Astrocyte of the cerebellum (primary cell): ENCODE results near the gene KDR.

Experiments used
- DNase-seq: peaks from one replicate; pipeline ENCODE4 v3.0.0-alpha.2; 2011; ENCODE audit warnings: low read depth
- H3K4me3 ChIP-seq: 2 replicates; pipeline ENCODE4 v1.5.1; 2011; ENCODE audit warnings: mild to moderate bottlenecking, low read depth, low read length, moderate library complexity
- in situ Hi-C: cut with HindIII; loops from 2 replicates; pipeline ENCODE4 v1.10.0; 2017; ENCODE audit warnings: low sequenced_read_pairs
- TF ChIP-seq, protein P1 (sequence below): IDR thresholded peaks from 2 replicates; pipeline ENCODE4 v1.5.1; 2012; ENCODE audit warnings: low read length, low read depth, moderate library complexity, mild to moderate bottlenecking; ENCODE audit errors: missing control alignments

Gene KDR

DNA sequence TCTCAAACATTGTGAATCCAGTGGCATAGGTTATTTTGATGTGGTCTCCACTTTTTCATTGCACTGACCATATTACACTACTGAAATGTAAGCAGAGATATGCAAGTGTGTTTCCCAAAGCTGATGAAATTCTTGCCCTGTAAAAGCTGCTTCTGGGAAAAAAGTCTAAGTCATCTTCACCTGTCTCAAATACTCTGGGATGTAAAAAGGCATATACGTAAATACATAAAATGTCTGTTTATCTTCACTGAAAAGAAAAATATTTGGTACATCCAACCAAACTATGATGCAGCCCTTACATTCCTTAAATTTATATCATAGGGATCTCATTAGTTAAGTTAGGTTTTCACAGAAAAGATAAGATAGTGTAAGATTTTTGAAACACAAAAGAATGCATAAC is 7.9 kb downstream of the KDR start:
- no peak overlapping the region for H3K4me3 ChIP-seq
- no peak for DNase-seq
- in situ Hi-C loops: no loop called here
- TF ChIP-seq, protein P1, sequence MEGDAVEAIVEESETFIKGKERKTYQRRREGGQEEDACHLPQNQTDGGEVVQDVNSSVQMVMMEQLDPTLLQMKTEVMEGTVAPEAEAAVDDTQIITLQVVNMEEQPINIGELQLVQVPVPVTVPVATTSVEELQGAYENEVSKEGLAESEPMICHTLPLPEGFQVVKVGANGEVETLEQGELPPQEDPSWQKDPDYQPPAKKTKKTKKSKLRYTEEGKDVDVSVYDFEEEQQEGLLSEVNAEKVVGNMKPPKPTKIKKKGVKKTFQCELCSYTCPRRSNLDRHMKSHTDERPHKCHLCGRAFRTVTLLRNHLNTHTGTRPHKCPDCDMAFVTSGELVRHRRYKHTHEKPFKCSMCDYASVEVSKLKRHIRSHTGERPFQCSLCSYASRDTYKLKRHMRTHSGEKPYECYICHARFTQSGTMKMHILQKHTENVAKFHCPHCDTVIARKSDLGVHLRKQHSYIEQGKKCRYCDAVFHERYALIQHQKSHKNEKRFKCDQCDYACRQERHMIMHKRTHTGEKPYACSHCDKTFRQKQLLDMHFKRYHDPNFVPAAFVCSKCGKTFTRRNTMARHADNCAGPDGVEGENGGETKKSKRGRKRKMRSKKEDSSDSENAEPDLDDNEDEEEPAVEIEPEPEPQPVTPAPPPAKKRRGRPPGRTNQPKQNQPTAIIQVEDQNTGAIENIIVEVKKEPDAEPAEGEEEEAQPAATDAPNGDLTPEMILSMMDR: no peak

DNA sequence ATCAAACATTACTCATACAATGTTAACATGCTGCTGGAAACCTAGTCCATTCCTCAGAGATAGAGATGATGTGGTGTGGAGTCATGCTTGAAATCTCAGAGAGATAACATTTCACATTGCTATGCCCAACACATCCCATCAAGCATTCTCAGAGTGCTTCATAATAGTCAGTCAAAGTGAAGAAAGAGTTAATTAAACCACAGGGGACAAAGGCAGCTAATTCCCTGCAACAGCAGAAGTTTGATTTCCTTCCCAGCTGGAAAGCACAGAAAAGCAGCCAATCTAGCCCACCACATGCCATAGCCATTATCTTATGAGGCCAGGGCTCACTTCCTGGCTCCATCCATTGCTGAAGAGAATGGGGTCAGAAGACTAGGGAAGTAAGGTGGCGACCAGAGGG is 8.9 kb downstream of the KDR start:
- H3K4me3 ChIP-seq: no peak overlapping the region
- no peak for DNase-seq
- TF ChIP-seq, protein P1: no peak
- in situ Hi-C loops: no loop called here

DNA sequence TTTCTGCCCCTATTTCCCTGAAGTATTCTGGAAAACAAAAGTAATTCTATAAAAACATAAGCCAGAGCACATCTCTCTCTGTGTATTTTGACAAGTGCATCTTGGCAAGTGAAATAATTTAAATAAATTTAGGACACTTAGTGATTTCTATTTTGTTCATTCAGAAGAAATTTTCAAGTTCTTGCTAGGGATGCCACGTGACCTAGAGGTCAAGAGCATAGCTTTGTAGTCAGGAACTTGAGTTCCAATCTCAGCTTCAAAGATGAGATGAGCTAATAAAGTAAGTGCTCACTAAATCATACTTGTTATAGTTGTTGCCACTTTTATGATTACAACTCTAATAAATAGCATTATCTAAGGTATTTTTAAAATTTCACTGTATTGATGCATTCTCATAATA is 13.8 kb downstream of the KDR start:
- TF ChIP-seq, protein P1: no peak
- H3K4me3 ChIP-seq: no peak overlapping the region
- no peak for DNase-seq
- in situ Hi-C loops: no loop called here

DNA sequence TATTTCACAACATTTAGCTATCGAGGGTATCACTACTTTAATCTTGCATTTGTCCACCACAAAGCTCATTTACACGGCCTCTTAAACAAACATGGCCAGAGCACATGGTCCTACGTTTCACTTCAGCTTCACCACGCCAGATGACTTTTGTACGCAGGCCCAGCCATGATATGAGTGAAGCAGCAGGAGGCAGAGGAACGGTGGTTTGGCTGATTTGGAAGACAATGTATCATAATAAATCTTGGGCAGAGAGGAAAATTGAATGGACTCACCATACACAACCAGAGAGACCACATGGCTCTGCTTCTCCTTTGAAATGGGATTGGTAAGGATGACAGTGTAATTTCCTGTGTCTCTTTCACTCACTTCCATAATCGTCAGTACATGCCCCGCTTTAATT is 15.3 kb downstream of the KDR start:
- peak; percentile 81 for DNase-seq

DNA sequence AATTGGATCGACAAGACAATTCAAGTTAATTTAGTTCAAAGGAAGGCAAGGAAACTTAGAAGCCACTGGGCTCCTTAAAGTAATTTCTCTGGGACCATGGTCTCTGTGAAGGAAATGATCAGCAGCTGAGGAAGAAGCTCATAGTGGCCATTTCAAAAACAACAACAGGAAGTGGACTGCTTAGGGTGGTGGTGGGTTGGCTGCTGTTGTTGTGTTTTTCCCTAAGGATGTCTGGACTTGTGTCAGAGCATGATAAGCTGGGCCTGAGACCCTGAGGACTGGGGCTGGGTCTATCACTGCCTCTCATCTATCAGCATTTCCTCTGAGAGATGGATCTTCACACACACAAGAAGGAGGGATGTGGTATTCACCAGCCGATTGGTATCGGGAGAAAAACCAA is 18.3 kb downstream of the KDR start:
- TF ChIP-seq, protein P1: no peak
- H3K4me3 ChIP-seq: no peak overlapping the region
- in situ Hi-C loops: no loop called here
- DNase-seq: no peak

More for the DNA sequence above, 15.3 kb downstream of the KDR start:
- in situ Hi-C loops: no loop called here
- TF ChIP-seq, protein P1: no peak
- H3K4me3 ChIP-seq: no peak overlapping the region

DNA sequence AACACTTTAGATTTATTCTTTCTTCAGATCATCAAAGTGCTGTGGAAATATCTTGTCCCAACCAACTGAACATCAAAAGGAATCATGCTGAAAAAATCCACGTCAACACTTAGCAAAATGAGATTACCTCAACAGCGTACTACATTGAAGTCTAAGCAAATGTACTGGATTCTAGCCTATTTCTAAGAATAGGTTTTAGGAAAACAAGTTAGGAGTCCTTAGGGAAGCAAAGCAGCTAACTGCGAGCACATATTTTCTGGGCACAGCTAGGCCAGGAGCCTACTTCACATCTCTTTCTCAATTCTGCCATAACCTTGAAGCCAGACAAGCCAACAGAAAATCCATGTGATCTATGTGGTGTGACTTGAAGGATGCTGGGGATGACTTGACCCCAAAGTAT is 22.2 kb downstream of the KDR start:
- in situ Hi-C loops: no loop called here
- DNase-seq: no peak
- TF ChIP-seq, protein P1: no peak
- H3K4me3 ChIP-seq: no peak overlapping the region

DNA sequence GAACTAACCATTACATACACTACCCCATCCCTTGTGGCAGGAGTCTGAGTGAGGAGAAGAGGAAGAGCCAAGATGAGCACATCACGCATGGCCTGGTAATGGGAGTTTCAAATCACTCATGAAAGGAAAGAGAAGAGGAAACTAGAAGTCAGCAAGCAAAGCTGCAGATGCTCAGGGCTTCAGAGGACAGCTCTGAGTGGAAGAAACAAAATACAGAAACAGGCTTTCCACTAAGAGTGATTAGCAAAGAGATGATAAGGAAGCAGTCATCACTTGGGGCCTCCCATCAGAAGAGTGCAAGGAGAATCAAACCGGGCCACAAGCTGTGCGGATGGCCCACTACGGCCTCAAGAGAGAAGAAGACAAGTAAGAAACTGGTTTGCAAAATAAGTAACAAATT is 25.6 kb downstream of the KDR start:
- TF ChIP-seq, protein P1: no peak
- DNase-seq: no peak
- in situ Hi-C loops: no loop called here
- H3K4me3 ChIP-seq: no peak overlapping the region
